ENCODE results near the gene ETV6. TPM values are rescaled to one million over a fixed set of nuclear protein-coding genes. Genes with fewer than 3 reads are reported as not detected.

Gene ETV6
- total RNA-seq, 1 experiment from 2014 or later, result 14.1 TPM

- no peak for TF ChIP-seq CEBPB (IDR thresholded peaks at IDR 0.05; ENCODE audit: low read depth)
- no peak for TF ChIP-seq MAX (IDR thresholded peaks at IDR 0.05)
These were observed 164.0 kb downstream of the ETV6 start (continued) for GRCh38 chr12:11813438-11813813.

- H3K4me3 ChIP-seq (replicated peaks in 1 of 2; ENCODE audit: low read depth in 1 of 2, low read length in 2 of 2), result no peak overlapping the region
- H3K9me2 ChIP-seq (ENCODE audit: insufficient read depth), result no peaks in the 10 kb centered on the region
- H3K27me3 ChIP-seq (ENCODE audit: insufficient read depth, low read length), result no peaks in the 10 kb centered on the region
- no peaks in the 10 kb centered on the region for H3K4me1 ChIP-seq (ENCODE audit: control insufficient read depth in 1 of 2, insufficient read depth in 2 of 2, low read length in 2 of 2)
- no peak for TF ChIP-seq CTCF (IDR thresholded peaks at IDR 0.05 in 2 of 3, conservative IDR thresholded peaks at IDR 0.05 in 1 of 3; ENCODE audit: borderline replicate concordance in 1 of 3, insufficient read depth in 1 of 3, low read depth in 2 of 3, low read length in 2 of 3)
- TF ChIP-seq MAX (IDR thresholded peaks at IDR 0.05), result no peak
- TF ChIP-seq EZH2phosphoT487 (IDR thresholded peaks at IDR 0.05; ENCODE audit: borderline replicate concordance), result no peak
- no peak for TF ChIP-seq RAD21 (IDR thresholded peaks at IDR 0.05; ENCODE audit: low read depth)
- TF ChIP-seq YY1 (IDR thresholded peaks at IDR 0.05; ENCODE audit: extremely low read depth, insufficient replicate concordance, low read depth, low read length), result no peak
- no peak for TF ChIP-seq SIN3A (IDR thresholded peaks at IDR 0.05; ENCODE audit: low read depth)
- no peak for TF ChIP-seq EGR1 (IDR thresholded peaks at IDR 0.05; ENCODE audit: low read depth)
- TF ChIP-seq TCF7L2 (IDR thresholded peaks at IDR 0.05; ENCODE audit: borderline replicate concordance, extremely low read depth, insufficient read depth, insufficient read length), result no peak
- no peak for TF ChIP-seq JUND (IDR thresholded peaks at IDR 0.05)
- TF ChIP-seq ZFX (IDR thresholded peaks at IDR 0.05), result no peak
- TF ChIP-seq EZH2 (IDR thresholded peaks at IDR 0.05), result no peak
- TF ChIP-seq SP1 (IDR thresholded peaks at IDR 0.05; ENCODE audit: low read depth), result no peak
- TF ChIP-seq FOSL1 (IDR thresholded peaks at IDR 0.05; ENCODE audit: low read depth), result no peak
- TF ChIP-seq ELF1 (IDR thresholded peaks at IDR 0.05; ENCODE audit: borderline replicate concordance, low read depth), result no peak
- no peak for TF ChIP-seq CBX3 (IDR thresholded peaks at IDR 0.05; ENCODE audit: low read depth)
- TF ChIP-seq ZBTB33 (IDR thresholded peaks at IDR 0.05; ENCODE audit: extremely low read depth, insufficient replicate concordance, low read length), result no peak
- no peak for TF ChIP-seq ZNF274 (IDR thresholded peaks at IDR 0.05; ENCODE audit: low read depth, low read length)
- ChIA-PET POLR2A (no interaction called here), RAD21 (ENCODE audit: low non-redundant PET in 1 of 2, low total read pairs in 2 of 2, uncharacterized antibody in 2 of 2, unreplicated experiment in 2 of 2) (no interaction called here), CTCF (no interaction called here)
- no peak overlapping the region for H3K4me2 ChIP-seq (ENCODE audit: low read length)
- no peak for DNase-seq (ENCODE audit: low read depth, low spot score)
- H3K27ac ChIP-seq (ENCODE audit: low read depth, low read length), result no peak overlapping the region
- no peaks in the 10 kb centered on the region for H4K20me1 ChIP-seq (ENCODE audit: insufficient read depth)
- H3K36me3 ChIP-seq (ENCODE audit: control insufficient read depth in 1 of 2, insufficient read depth in 2 of 2, low read length in 2 of 2), result no peaks in the 10 kb centered on the region
- intact Hi-C loops (cut with micrococcal nuclease), result no loop called here
- H3K9me3 ChIP-seq (ENCODE audit: control insufficient read depth in 1 of 2, insufficient read depth in 1 of 2, low read depth in 1 of 2, low read length in 2 of 2), result no peaks in the 10 kb centered on the region
- H2AFZ ChIP-seq (ENCODE audit: low read depth, low read length, poor library complexity, severe bottlenecking), result no peak overlapping the region
- no peak for ATAC-seq
- H3K79me2 ChIP-seq (ENCODE audit: insufficient read depth, low read length), result no peaks in the 10 kb centered on the region
- BruUV-seq (replicated peaks), result no TSS peak
- H3K9ac ChIP-seq (ENCODE audit: low read length), result no peak overlapping the region
These were observed 164.9 kb downstream of the ETV6 start for GRCh38 chr12:11814374-11814773.
